ENCODE results near the gene ZNF330.

The ZNF330 gene

GRCh38 chr4:141193516-141194034 is 27.1 kb upstream of the ZNF330 start:
- no peak for DNase-seq (ENCODE audit: low read depth)
- TF ChIP-seq CTCF (conservative IDR thresholded peaks at IDR 0.05; ENCODE audit: low read length), result no peak
- H3K4me3 ChIP-seq (ENCODE audit: low read length), result no peak overlapping the region

- H3K4me3 ChIP-seq (ENCODE audit: low read length), result no peak overlapping the region
- no peak for DNase-seq (ENCODE audit: low read depth)
- no peak for TF ChIP-seq CTCF (conservative IDR thresholded peaks at IDR 0.05; ENCODE audit: low read length)
Observed at GRCh38 chr4:141195095-141195707, 25.5 kb upstream of the ZNF330 start.

- H3K4me3 ChIP-seq (ENCODE audit: low read length), result no peak overlapping the region
- no peak for DNase-seq (ENCODE audit: low read depth)
- TF ChIP-seq CTCF (conservative IDR thresholded peaks at IDR 0.05; ENCODE audit: low read length), result no peak
Observed at GRCh38 chr4:141196227-141196933, 24.3 kb upstream of the ZNF330 start.

GRCh38 chr4:141207961-141208360 is 12.7 kb upstream of the ZNF330 start:
- TF ChIP-seq CTCF (conservative IDR thresholded peaks at IDR 0.05; ENCODE audit: low read length), result no peak
- DNase-seq (ENCODE audit: low read depth), result no peak
- H3K4me3 ChIP-seq (ENCODE audit: low read length), result no peak overlapping the region

GRCh38 chr4:141210168-141210567 is 10.5 kb upstream of the ZNF330 start:
- H3K4me3 ChIP-seq (ENCODE audit: low read length), result no peak overlapping the region
- DNase-seq (ENCODE audit: low read depth), result no peak
- no peak for TF ChIP-seq CTCF (conservative IDR thresholded peaks at IDR 0.05; ENCODE audit: low read length)

GRCh38 chr4:141213550-141213991 is 7.1 kb upstream of the ZNF330 start:
- H3K4me3 ChIP-seq (ENCODE audit: low read length), result no peak overlapping the region
- no peak for DNase-seq (ENCODE audit: low read depth)
- no peak for TF ChIP-seq CTCF (conservative IDR thresholded peaks at IDR 0.05; ENCODE audit: low read length)

- no peak for TF ChIP-seq CTCF (conservative IDR thresholded peaks at IDR 0.05; ENCODE audit: low read length)
- DNase-seq (ENCODE audit: low read depth), result no peak
- H3K4me3 ChIP-seq (ENCODE audit: low read length), result no peak overlapping the region
Observed at GRCh38 chr4:141215030-141215429, 5.7 kb upstream of the ZNF330 start.

All from AG10803 (cell line).